ENCODE data around the gene ZBED6.

- TF ChIP-seq POLR2A (IDR thresholded peaks at IDR 0.05), result no peak
- no peak for TF ChIP-seq POLR2AphosphoS5 (IDR thresholded peaks at IDR 0.05)
- no peak for TF ChIP-seq EP300 (IDR thresholded peaks at IDR 0.05)
- TF ChIP-seq CTCF (IDR thresholded peaks at IDR 0.05), result no peak
Measured at GRCh38 chr1:203805689-203806088, 10.3 kb downstream of the ZBED6 start.
